Suppressor macrophage treated with lipopolysaccharide for 4 hours (primary cell): ENCODE results near the gene SEPHS1.
A peak's percentile ranks its signal among the peaks of the same experiment; 100 is the strongest.
"Not testable (repeated sequence)": the region's sequence is repeated elsewhere in the genome, so short reads cannot be mapped to it uniquely, and the experiment has no call there.

ENCODE experiments used
- DNase-seq: peaks from one replicate; pipeline ENCODE4 v3.0.0-alpha.2; 2020

The SEPHS1 gene

GRCh38 chr10:13322615-13323148, 25.4 kb downstream of the SEPHS1 start:
- DNase-seq: no peak

GRCh38 chr10:13321576-13321975, 26.5 kb downstream of the SEPHS1 start:
- DNase-seq: no peak

GRCh38 chr10:13319166-13319565, 28.9 kb downstream of the SEPHS1 start:
- DNase-seq: no peak

- DNase-seq: no peak
These were observed 30.6 kb downstream of the SEPHS1 start for GRCh38 chr10:13317474-13317873.

- no peak for DNase-seq
These were observed 31.3 kb downstream of the SEPHS1 start for GRCh38 chr10:13316635-13317311.

GRCh38 chr10:13315361-13315760, 32.7 kb downstream of the SEPHS1 start:
- no peak for DNase-seq

GRCh38 chr10:13311177-13311575, 36.9 kb downstream of the SEPHS1 start:
- no peak for DNase-seq

- DNase-seq: no peak
These were observed 37.4 kb downstream of the SEPHS1 start for GRCh38 chr10:13310518-13311176.

GRCh38 chr10:13309792-13310191, 38.3 kb downstream of the SEPHS1 start:
- no peak for DNase-seq

GRCh38 chr10:13308096-13308495, 40.0 kb downstream of the SEPHS1 start:
- no peak for DNase-seq

- no peak for DNase-seq
These were observed 42.0 kb downstream of the SEPHS1 start for GRCh38 chr10:13306103-13306502.

- DNase-seq: no peak
These were observed 45.1 kb downstream of the SEPHS1 start for GRCh38 chr10:13302821-13303555.

- peak; percentile 93 for DNase-seq
These were observed 48.4 kb downstream of the SEPHS1 start, which contains the start of gene PHYH for GRCh38 chr10:13299437-13300287. PHYH (minus strand) TSS chr10:13300064; CDS start chr10:13300042, 22 bp downstream.

GRCh38 chr10:13298748-13299436, 49.2 kb downstream of the SEPHS1 start:
- no peak for DNase-seq

GRCh38 chr10:13296476-13296875, 51.6 kb downstream of the SEPHS1 start:
- DNase-seq: no peak

GRCh38 chr10:13294784-13295183, 53.3 kb downstream of the SEPHS1 start:
- no peak for DNase-seq

- no peak for DNase-seq
These were observed 56.0 kb downstream of the SEPHS1 start for GRCh38 chr10:13291821-13292773.

- DNase-seq: no peak
These were observed 57.0 kb downstream of the SEPHS1 start for GRCh38 chr10:13291061-13291460.

- DNase-seq: no peak
These were observed 64.0 kb downstream of the SEPHS1 start for GRCh38 chr10:13284050-13284449.

GRCh38 chr10:13282348-13282747, 65.7 kb downstream of the SEPHS1 start:
- DNase-seq: not testable (repeated sequence)
